ENCODE measurements around the gene RANBP17.

RANBP17 gene

GRCh38 chr5:170846846-170847245, 15.0 kb upstream of the RANBP17 start:
- H3K4me3 ChIP-seq (replicated peaks; ENCODE audit: low read depth, low read length), result no peak overlapping the region
- no peak for TF ChIP-seq CTCF (IDR thresholded peaks at IDR 0.05; ENCODE audit: low read depth, low read length, missing control alignments)
- DNase-seq (ENCODE audit: extremely low read depth, low read depth), result no peak

GRCh38 chr5:170848033-170848432, 13.8 kb upstream of the RANBP17 start:
- H3K4me3 ChIP-seq (replicated peaks; ENCODE audit: low read depth, low read length), result no peak overlapping the region
- TF ChIP-seq CTCF (IDR thresholded peaks at IDR 0.05; ENCODE audit: low read depth, low read length, missing control alignments), result no peak
- DNase-seq (ENCODE audit: extremely low read depth, low read depth), result no peak

- no peak overlapping the region for H3K4me3 ChIP-seq (replicated peaks; ENCODE audit: low read depth, low read length)
- no peak for DNase-seq (ENCODE audit: extremely low read depth, low read depth)
- no peak for TF ChIP-seq CTCF (IDR thresholded peaks at IDR 0.05; ENCODE audit: low read depth, low read length, missing control alignments)
These were observed 12.4 kb upstream of the RANBP17 start for GRCh38 chr5:170849374-170849773.

GRCh38 chr5:170854566-170854965, 7.3 kb upstream of the RANBP17 start:
- no peak for TF ChIP-seq CTCF (IDR thresholded peaks at IDR 0.05; ENCODE audit: low read depth, low read length, missing control alignments)
- H3K4me3 ChIP-seq (replicated peaks; ENCODE audit: low read depth, low read length), result no peak overlapping the region
- DNase-seq (ENCODE audit: extremely low read depth, low read depth), result no peak

GRCh38 chr5:170857066-170857465, 4.8 kb upstream of the RANBP17 start:
- no peak for DNase-seq (ENCODE audit: extremely low read depth, low read depth)
- TF ChIP-seq CTCF (IDR thresholded peaks at IDR 0.05; ENCODE audit: low read depth, low read length, missing control alignments), result no peak
- no peak overlapping the region for H3K4me3 ChIP-seq (replicated peaks; ENCODE audit: low read depth, low read length)

- no peak overlapping the region for H3K4me3 ChIP-seq (replicated peaks; ENCODE audit: low read depth, low read length)
- TF ChIP-seq CTCF (IDR thresholded peaks at IDR 0.05; ENCODE audit: low read depth, low read length, missing control alignments), result no peak
- no peak for DNase-seq (ENCODE audit: extremely low read depth, low read depth)
These were observed 1.4 kb upstream of the RANBP17 start for GRCh38 chr5:170860415-170860814.

Measured in HFF-Myc (cell line).